HL-60 (cell line): ENCODE results near the gene MIOX.

Source experiments
- DNase-seq, 2 experiments: peaks; one replicate each; pipeline ENCODE4 v3.0.0-alpha.2; 2010 to 2020; ENCODE audit warnings: low read depth in 1 of 2, low spot score in 1 of 2
- H3K27ac ChIP-seq: fragments of 250-450 bp; sonication (Bioruptor Pico); replicated peaks from 2 replicates; pipeline ENCODE4 v1.5.1; 2020; ENCODE audit warnings: mild to moderate bottlenecking, moderate library complexity
- H3K27me3 ChIP-seq: fragments of 250-450 bp; sonication (Bioruptor Pico); 2 replicates; pipeline ENCODE4 v1.5.1; 2021; ENCODE audit warnings: mild to moderate bottlenecking, moderate library complexity; ENCODE audit not compliant: insufficient read depth, poor library complexity, severe bottlenecking
- H3K4me3 ChIP-seq: replicated peaks from 2 replicates; pipeline ENCODE4 v1.5.1; 2011; ENCODE audit warnings: mild to moderate bottlenecking, control low read depth, low read length; ENCODE audit not compliant: insufficient read depth
- GABPA ChIP-seq: IDR thresholded peaks from 2 replicates; pipeline ENCODE4 v1.6.1; 2012; ENCODE audit warnings: low read depth
- POLR2AphosphoS5 ChIP-seq: IDR thresholded peaks from 2 replicates; pipeline ENCODE4 v1.6.1; 2012; ENCODE audit warnings: low read depth
- SPI1 ChIP-seq: IDR thresholded peaks from 2 replicates; pipeline ENCODE4 v1.6.1; 2012; ENCODE audit warnings: low read depth, mild to moderate bottlenecking, borderline replicate concordance
- TF ChIP-seq, protein P1 (sequence below): IDR thresholded peaks from 2 replicates; pipeline ENCODE4 v1.6.1; 2012; ENCODE audit warnings: low read depth; ENCODE audit not compliant: insufficient replicate concordance
- TF ChIP-seq, protein P2 (sequence below): IDR thresholded peaks from one replicate; pipeline ENCODE4 v1.5.1; 2011; ENCODE audit warnings: low read length, control low read depth, inconsistent platforms; ENCODE audit not compliant: insufficient read depth

The MIOX gene

DNA sequence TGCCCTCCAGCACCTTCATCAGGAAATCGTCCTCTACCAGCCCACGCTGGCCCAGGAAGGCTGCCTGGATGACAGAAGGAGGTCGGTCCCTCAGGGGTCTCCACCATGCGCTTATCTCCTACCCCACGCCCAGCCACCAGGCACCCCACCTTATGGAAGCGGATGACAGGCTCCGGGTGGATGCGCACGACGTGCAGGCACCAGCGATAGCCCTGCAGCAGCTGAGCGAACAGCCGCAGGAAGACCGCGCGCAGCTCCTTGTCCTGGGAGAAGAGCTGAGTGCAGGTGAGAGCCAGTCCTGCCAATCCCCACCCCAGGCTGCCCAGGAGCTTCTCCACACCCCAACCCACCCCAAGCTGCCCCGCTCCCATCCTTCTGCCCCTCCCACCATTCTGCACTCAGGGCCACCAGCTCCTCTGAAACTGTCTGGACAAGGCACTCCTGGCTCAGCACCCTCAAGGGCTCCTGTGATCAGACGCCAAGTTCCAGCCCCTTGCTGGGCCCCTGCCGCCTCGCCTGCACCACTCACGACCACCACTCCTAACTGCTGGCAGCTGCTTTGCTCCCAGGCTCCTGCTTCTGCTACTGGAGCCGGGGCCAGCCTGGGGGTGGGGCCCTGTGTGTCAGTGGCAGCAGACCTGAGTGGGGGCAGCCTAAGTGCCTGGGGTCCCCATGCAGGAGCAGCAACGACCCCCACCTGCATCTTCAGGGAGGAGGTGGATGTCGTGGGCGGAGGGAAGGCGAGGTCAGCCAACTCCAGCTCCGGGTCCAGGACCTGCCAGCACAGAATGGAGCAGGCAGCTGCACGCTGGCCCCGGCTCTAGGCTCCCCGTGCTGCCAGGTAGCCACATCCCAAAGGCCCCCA is 21.4 kb upstream of the MIOX start:
- H3K27me3 ChIP-seq = no peaks in the 10 kb centered on the region
- TF ChIP-seq POLR2AphosphoS5 (no peak), SPI1 (no peak), GABPA (no peak)
- TF ChIP-seq, protein P1, sequence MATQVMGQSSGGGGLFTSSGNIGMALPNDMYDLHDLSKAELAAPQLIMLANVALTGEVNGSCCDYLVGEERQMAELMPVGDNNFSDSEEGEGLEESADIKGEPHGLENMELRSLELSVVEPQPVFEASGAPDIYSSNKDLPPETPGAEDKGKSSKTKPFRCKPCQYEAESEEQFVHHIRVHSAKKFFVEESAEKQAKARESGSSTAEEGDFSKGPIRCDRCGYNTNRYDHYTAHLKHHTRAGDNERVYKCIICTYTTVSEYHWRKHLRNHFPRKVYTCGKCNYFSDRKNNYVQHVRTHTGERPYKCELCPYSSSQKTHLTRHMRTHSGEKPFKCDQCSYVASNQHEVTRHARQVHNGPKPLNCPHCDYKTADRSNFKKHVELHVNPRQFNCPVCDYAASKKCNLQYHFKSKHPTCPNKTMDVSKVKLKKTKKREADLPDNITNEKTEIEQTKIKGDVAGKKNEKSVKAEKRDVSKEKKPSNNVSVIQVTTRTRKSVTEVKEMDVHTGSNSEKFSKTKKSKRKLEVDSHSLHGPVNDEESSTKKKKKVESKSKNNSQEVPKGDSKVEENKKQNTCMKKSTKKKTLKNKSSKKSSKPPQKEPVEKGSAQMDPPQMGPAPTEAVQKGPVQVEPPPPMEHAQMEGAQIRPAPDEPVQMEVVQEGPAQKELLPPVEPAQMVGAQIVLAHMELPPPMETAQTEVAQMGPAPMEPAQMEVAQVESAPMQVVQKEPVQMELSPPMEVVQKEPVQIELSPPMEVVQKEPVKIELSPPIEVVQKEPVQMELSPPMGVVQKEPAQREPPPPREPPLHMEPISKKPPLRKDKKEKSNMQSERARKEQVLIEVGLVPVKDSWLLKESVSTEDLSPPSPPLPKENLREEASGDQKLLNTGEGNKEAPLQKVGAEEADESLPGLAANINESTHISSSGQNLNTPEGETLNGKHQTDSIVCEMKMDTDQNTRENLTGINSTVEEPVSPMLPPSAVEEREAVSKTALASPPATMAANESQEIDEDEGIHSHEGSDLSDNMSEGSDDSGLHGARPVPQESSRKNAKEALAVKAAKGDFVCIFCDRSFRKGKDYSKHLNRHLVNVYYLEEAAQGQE = no peak
- TF ChIP-seq, protein P2, sequence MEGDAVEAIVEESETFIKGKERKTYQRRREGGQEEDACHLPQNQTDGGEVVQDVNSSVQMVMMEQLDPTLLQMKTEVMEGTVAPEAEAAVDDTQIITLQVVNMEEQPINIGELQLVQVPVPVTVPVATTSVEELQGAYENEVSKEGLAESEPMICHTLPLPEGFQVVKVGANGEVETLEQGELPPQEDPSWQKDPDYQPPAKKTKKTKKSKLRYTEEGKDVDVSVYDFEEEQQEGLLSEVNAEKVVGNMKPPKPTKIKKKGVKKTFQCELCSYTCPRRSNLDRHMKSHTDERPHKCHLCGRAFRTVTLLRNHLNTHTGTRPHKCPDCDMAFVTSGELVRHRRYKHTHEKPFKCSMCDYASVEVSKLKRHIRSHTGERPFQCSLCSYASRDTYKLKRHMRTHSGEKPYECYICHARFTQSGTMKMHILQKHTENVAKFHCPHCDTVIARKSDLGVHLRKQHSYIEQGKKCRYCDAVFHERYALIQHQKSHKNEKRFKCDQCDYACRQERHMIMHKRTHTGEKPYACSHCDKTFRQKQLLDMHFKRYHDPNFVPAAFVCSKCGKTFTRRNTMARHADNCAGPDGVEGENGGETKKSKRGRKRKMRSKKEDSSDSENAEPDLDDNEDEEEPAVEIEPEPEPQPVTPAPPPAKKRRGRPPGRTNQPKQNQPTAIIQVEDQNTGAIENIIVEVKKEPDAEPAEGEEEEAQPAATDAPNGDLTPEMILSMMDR = no peak
- H3K27ac ChIP-seq = no peak overlapping the region
- DNase-seq = no peak
- no peak overlapping the region for H3K4me3 ChIP-seq

DNA sequence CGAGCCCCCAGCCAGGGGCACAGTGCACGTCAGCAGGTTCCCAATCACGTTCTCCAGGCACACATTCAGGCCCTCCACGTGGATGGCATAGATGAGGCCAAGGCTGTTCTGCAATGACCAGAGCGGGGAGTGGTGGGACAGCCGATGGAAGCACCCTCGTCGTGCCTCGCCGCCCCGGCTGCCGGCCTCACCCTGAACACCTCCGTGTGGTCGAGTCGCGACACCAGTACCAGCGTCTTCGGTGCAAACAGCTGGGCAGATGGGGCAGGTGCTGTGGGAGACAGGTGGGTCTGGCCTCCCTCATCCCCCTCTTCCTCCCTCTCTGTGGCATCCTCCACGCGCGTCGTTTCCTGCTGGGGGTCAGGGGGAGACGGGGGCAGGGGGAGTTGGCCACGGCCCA is 19.3 kb upstream of the MIOX start:
- Histone ChIP-seq H3K27ac (no peak overlapping the region), H3K4me3 (no peak overlapping the region), H3K27me3 (no peaks in the 10 kb centered on the region)
- TF ChIP-seq, protein P2 = no peak
- TF ChIP-seq GABPA = no peak
- no peak for DNase-seq

DNA sequence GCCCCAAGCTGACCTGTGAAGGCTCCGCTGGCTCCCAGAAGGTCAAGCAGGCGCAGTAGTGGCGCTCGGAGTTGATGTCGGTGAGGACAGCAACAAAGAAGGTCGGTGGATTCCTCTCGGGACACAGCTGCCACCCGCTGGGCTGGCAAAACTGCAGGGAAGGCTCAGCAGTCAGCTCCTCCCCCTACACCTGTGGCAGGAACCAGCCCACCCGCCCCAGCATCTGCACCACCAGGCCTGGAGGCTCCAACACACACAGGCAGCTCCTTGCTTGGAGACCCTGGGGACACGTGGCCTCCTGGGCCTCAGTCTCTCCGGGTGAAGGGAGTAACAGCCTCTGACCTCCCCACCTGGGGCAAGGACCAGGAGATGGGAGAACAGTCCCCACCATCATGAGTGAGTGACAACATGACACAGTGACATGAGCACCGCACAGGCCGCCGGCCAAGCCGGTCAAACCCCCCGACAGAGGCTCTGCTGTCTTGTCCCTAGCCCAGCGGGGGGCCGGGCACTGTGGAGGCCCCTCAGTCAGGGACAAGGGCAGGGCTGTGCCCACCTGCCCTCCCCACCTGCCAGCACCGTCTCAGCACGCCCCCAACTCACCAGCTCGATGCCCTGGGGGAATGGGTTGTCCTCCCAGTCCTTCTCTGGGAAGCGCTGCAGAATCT is 18.8 kb upstream of the MIOX start:
- Histone ChIP-seq H3K27ac (no peak overlapping the region), H3K27me3 (no peaks in the 10 kb centered on the region), H3K4me3 (no peak overlapping the region)
- no peak for DNase-seq
- TF ChIP-seq POLR2AphosphoS5 = no peak
- TF ChIP-seq, protein P2 = no peak
- TF ChIP-seq SPI1 = no peak
- TF ChIP-seq GABPA = no peak
- TF ChIP-seq, protein P1 = no peak
